ENCODE data around the gene POFUT2. TPM values are rescaled to one million over a fixed set of nuclear protein-coding genes. Genes with fewer than 3 reads are reported as not detected.

POFUT2 gene
- total RNA-seq, 1 donor from 2014 or later, result 31.9 TPM

DNA sequence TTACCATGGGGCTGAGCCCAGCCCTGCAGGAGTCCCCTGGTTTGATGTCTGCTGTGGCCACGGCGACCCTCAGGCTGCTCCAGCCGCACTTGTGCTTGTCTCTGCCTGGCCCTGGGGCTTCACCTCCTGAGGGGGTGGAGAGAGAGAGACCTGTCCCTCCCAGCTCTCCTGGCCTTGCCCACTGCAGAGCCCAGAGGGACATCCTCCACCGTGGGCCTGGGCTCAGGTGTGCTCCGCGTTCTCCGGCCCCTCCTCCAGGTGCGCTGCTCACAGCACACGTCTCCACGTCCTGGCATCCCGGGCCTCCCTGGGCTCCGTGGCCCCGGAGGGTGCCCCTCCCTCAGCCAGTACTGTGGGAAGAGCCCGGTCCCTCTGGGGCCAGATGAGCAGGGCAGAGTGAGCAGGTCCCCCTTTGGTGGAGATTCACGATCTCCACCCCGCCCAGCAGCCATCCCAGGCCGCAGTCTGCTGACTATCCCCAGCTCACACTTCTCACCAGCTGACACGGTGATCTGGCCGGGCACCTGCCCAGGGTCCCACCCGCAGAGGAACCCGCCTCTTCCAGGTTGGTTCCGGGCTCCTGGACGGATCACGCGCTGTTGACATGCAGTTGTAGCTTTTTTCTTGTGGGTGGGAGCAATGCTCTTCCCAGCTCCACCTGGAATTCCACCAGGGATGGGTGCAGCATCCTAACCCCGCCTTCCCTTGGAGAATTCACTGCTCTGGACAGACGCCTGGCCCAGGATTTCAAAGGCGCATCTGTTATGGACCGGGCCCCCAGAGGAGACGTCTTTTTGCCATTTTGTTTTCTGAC lies 41.8 kb upstream of the POFUT2 start:
- H3K9me3 Mint-ChIP-seq (ENCODE audit: unreplicated experiment), result peaks cover 4% of the 10 kb centered on the region
- H3K4me1 Mint-ChIP-seq (ENCODE audit: low read depth, unreplicated experiment), result peaks cover 18% of the 10 kb centered on the region
- no peaks in the 10 kb centered on the region for H3K36me3 Mint-ChIP-seq (ENCODE audit: unreplicated experiment)
- H3K27me3 Mint-ChIP-seq (ENCODE audit: unreplicated experiment), result peaks cover 6% of the 10 kb centered on the region
- TF ChIP-seq, protein P1, sequence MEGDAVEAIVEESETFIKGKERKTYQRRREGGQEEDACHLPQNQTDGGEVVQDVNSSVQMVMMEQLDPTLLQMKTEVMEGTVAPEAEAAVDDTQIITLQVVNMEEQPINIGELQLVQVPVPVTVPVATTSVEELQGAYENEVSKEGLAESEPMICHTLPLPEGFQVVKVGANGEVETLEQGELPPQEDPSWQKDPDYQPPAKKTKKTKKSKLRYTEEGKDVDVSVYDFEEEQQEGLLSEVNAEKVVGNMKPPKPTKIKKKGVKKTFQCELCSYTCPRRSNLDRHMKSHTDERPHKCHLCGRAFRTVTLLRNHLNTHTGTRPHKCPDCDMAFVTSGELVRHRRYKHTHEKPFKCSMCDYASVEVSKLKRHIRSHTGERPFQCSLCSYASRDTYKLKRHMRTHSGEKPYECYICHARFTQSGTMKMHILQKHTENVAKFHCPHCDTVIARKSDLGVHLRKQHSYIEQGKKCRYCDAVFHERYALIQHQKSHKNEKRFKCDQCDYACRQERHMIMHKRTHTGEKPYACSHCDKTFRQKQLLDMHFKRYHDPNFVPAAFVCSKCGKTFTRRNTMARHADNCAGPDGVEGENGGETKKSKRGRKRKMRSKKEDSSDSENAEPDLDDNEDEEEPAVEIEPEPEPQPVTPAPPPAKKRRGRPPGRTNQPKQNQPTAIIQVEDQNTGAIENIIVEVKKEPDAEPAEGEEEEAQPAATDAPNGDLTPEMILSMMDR (IDR thresholded peaks at IDR 0.05; ENCODE audit: partially characterized antibody, unreplicated experiment), result no peak
- H3K27ac Mint-ChIP-seq (ENCODE audit: unreplicated experiment), result no peak overlapping the region
- DNase-seq, result no peak
- H3K4me3 Mint-ChIP-seq (ENCODE audit: unreplicated experiment), result no peak overlapping the region

DNA sequence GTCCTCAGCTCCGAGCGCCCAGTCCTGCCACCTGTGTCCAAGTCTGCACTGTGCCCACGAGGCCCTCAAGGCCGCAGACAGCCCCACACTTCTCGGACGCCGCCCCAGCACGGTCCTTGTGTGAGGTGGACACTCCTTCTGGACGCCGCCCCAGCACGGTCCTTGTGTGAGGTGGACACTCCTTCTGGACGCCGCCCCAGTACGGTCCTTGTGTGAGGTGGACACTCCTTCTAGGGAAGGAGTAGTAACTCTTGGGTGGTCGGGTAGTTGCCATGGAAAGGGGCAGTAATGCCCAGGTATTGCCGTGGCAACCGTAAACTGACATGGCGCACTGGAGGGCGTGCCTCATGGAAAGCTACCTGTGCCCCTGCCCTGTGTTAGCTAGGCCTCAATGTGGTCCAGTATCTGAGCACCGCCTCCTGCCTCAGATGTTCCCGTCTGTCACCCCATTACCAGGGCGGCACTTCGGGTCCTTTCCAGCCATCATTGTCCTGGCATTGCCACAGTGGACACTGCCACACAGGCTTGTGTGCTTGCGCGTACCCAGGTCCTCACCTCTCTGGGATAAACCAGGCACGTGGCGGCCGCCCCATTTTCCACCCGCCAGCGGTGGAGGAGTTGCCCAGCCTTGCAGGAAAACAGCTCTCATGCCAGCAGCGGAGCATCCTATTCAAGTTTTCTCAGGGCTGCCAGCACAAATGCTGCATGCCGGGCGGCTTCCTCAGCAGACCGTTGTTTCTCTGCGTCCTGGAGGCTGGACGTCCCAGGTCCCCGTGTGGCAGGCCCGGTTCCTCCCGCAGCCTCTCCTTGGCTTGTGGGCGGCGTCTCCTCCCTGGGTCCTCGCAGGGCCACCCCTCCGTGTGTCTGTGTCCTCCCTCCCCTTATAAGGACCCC lies 40.8 kb upstream of the POFUT2 start:
- Mint-ChIP-seq H3K4me3 (ENCODE audit: unreplicated experiment) (no peak overlapping the region), H3K27ac (ENCODE audit: unreplicated experiment) (no peak overlapping the region), H3K27me3 (ENCODE audit: unreplicated experiment) (peaks cover 6% of the 10 kb centered on the region), H3K4me1 (ENCODE audit: low read depth, unreplicated experiment) (peaks cover 15% of the 10 kb centered on the region), H3K36me3 (ENCODE audit: unreplicated experiment) (no peaks in the 10 kb centered on the region), H3K9me3 (ENCODE audit: unreplicated experiment) (peaks cover 4% of the 10 kb centered on the region)
- DNase-seq, result no peak
- TF ChIP-seq, protein P1 (IDR thresholded peaks at IDR 0.05; ENCODE audit: partially characterized antibody, unreplicated experiment), result no peak

DNA sequence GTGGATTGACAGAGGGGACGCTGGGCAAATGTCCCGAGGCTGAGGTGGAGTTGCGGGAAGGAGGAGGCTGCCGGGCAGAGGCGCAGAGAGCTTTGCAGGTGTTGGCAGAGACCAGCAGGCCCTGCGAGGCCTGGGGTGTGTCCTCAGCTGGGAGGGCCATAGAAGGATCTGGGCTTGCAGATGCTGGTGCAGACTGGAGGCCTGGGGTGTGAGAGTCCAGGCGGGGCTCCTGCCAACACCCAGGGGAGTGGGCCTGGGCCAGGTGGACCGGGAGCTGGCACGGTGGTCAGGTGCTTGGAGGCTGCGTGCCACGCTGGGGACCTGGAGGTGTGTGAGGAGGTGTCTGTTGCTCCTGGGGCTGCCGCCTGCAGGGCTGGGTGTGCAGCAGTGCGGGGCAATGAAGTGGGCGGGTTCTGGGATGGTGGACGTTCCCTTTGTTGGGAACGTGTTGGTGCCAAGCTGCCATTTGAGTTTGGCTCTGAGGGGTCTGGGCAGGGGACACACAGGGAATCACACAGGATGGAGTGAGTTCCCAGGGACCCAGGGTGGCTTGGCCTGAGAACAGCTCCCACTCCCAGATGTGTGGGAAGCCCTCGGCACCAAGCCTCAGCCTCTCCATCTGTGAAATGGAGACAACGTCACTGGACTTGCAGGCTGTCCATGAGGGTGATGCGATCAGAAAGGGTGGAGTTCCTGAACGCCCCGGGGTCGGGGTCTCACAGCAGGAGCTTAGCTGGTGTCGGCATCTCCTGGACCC lies 39.9 kb upstream of the POFUT2 start:
- peaks cover 6% of the 10 kb centered on the region for H3K27me3 Mint-ChIP-seq (ENCODE audit: unreplicated experiment)
- peaks cover 4% of the 10 kb centered on the region for H3K9me3 Mint-ChIP-seq (ENCODE audit: unreplicated experiment)
- no peak overlapping the region for H3K4me3 Mint-ChIP-seq (ENCODE audit: unreplicated experiment)
- no peak for DNase-seq
- peaks cover 13% of the 10 kb centered on the region for H3K4me1 Mint-ChIP-seq (ENCODE audit: low read depth, unreplicated experiment)
- TF ChIP-seq, protein P1 (IDR thresholded peaks at IDR 0.05; ENCODE audit: partially characterized antibody, unreplicated experiment), result no peak
- no peak overlapping the region for H3K27ac Mint-ChIP-seq (ENCODE audit: unreplicated experiment)
- no peaks in the 10 kb centered on the region for H3K36me3 Mint-ChIP-seq (ENCODE audit: unreplicated experiment)

DNA sequence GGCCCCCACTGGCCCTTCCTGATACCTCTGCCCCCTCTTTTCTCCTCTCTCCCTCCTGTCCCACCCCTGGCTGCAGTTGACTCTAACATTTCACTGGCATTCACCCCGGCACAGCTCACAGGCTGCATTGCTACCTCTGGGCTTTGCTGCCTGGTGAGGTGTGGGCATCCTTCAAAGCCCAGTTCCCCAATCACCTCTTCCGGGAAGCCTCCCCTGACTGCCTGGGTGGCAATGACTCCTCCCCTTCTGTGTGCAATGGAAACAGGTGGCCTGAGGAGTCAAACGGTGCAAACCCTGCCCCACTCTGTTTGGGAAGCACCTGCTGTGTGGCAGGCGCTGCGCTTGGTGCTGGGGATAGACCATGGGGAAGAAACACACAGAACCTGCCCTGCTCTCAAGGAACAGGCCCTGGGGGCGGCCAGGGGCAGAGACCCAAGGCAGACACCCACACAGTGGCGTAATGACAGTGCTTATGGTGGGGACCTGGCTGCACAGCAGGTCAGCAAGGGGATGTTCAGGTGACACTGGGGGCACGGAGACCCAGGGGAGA lies 39.3 kb upstream of the POFUT2 start:
- no peak for DNase-seq
- Mint-ChIP-seq H3K4me3 (ENCODE audit: unreplicated experiment) (no peak overlapping the region), H3K9me3 (ENCODE audit: unreplicated experiment) (peaks cover 4% of the 10 kb centered on the region), H3K36me3 (ENCODE audit: unreplicated experiment) (no peaks in the 10 kb centered on the region), H3K27me3 (ENCODE audit: unreplicated experiment) (peaks cover 1% of the 10 kb centered on the region), H3K27ac (ENCODE audit: unreplicated experiment) (no peak overlapping the region), H3K4me1 (ENCODE audit: low read depth, unreplicated experiment) (peaks cover 11% of the 10 kb centered on the region)
- TF ChIP-seq, protein P1 (IDR thresholded peaks at IDR 0.05; ENCODE audit: partially characterized antibody, unreplicated experiment), result no peak

Measured in glutamatergic neuron (in vitro differentiated cells).